Parathyroid adenoma (tissue), 2 donors: ENCODE measurements around the gene SORBS1.

ENCODE experiments used
- H2AFZ ChIP-seq: fragments of 300-600 bp; sonication (generic); one replicate; pipeline ENCODE4 v1.7.0; 2017; ENCODE audit warnings: antibody characterized with exemption, mild to moderate bottlenecking
- H3K27ac ChIP-seq: fragments of 300-600 bp; sonication (generic); one replicate; pipeline ENCODE4 v1.7.0; 2017
- H3K27me3 ChIP-seq: fragments of 300-600 bp; sonication (generic); one replicate; pipeline ENCODE4 v1.7.0; 2017; ENCODE audit warnings: low read length; ENCODE audit not compliant: control insufficient read depth, insufficient read depth
- H3K36me3 ChIP-seq: fragments of 300-600 bp; sonication (generic); one replicate; pipeline ENCODE4 v1.7.0; 2017; ENCODE audit warnings: low read length; ENCODE audit not compliant: control insufficient read depth, insufficient read depth
- H3K4me1 ChIP-seq: fragments of 300-600 bp; sonication (generic); one replicate; pipeline ENCODE4 v1.7.0; 2017; ENCODE audit warnings: control low read depth
- H3K4me2 ChIP-seq: fragments of 300-600 bp; sonication (generic); one replicate; pipeline ENCODE4 v1.7.0; 2017; ENCODE audit warnings: low read length
- H3K4me3 ChIP-seq: fragments of 300-600 bp; sonication (generic); one replicate; pipeline ENCODE4 v1.7.0; 2017; ENCODE audit warnings: low read depth, low read length
- H3K79me2 ChIP-seq: fragments of 300-600 bp; sonication (generic); one replicate; pipeline ENCODE4 v1.7.0; 2017; ENCODE audit warnings: control low read depth
- H3K9ac ChIP-seq: fragments of 300-600 bp; sonication (generic); one replicate; pipeline ENCODE4 v1.7.0; 2017; ENCODE audit warnings: mild to moderate bottlenecking
- H3K9me3 ChIP-seq: fragments of 300-600 bp; sonication (generic); one replicate; pipeline ENCODE4 v1.7.0; 2017; ENCODE audit warnings: low read length; ENCODE audit not compliant: control insufficient read depth
- CTCF ChIP-seq: fragments of 300-600 bp; sonication (generic); IDR thresholded peaks from one replicate; pipeline ENCODE4 v1.7.0; 2017; ENCODE audit warnings: antibody characterized with exemption, mild to moderate bottlenecking
- donor health status: primary hyperparathyroidism.

Gene SORBS1

GRCh38 chr10:95485056-95485844 lies 75.9 kb downstream of the SORBS1 start:
- Histone ChIP-seq H3K9me3 (no peaks in the 10 kb centered on the region), H3K4me3 (no peak overlapping the region), H3K27me3 (no peaks in the 10 kb centered on the region), H3K27ac (peak overlapping the region; percentile 47), H3K36me3 (no peaks in the 10 kb centered on the region), H3K4me2 (no peak overlapping the region), H3K79me2 (no peaks in the 10 kb centered on the region), H2AFZ (peak overlapping the region; percentile 10), H3K9ac (no peak overlapping the region), H3K4me1 (peaks cover 14% of the 10 kb centered on the region)
- no peak for TF ChIP-seq CTCF

GRCh38 chr10:95482501-95483233 lies 78.5 kb downstream of the SORBS1 start:
- no peak overlapping the region for H3K4me3 ChIP-seq
- H3K27me3 ChIP-seq = no peaks in the 10 kb centered on the region
- no peak overlapping the region for H3K27ac ChIP-seq
- no peak overlapping the region for H3K9ac ChIP-seq
- H3K4me2 ChIP-seq = no peak overlapping the region
- H3K79me2 ChIP-seq = no peaks in the 10 kb centered on the region
- H3K9me3 ChIP-seq = no peaks in the 10 kb centered on the region
- H3K36me3 ChIP-seq = no peaks in the 10 kb centered on the region
- TF ChIP-seq CTCF = no peak
- H3K4me1 ChIP-seq = peaks cover 28% of the 10 kb centered on the region
- no peak overlapping the region for H2AFZ ChIP-seq

- Histone ChIP-seq H2AFZ (no peak overlapping the region), H3K9me3 (no peaks in the 10 kb centered on the region), H3K4me3 (no peak overlapping the region), H3K4me2 (no peak overlapping the region), H3K79me2 (no peaks in the 10 kb centered on the region), H3K36me3 (no peaks in the 10 kb centered on the region), H3K4me1 (peaks cover 28% of the 10 kb centered on the region), H3K27ac (peak overlapping the region; percentile 84), H3K27me3 (no peaks in the 10 kb centered on the region), H3K9ac (no peak overlapping the region)
- no peak for TF ChIP-seq CTCF
These were observed 80.2 kb downstream of the SORBS1 start for GRCh38 chr10:95480901-95481491.

GRCh38 chr10:95480102-95480900 lies 80.9 kb downstream of the SORBS1 start:
- Histone ChIP-seq H3K9me3 (no peaks in the 10 kb centered on the region), H3K4me3 (no peak overlapping the region), H3K4me2 (no peak overlapping the region), H3K9ac (no peak overlapping the region), H3K79me2 (no peaks in the 10 kb centered on the region), H3K4me1 (peaks cover 22% of the 10 kb centered on the region), H2AFZ (peak overlapping the region; percentile 19), H3K36me3 (no peaks in the 10 kb centered on the region), H3K27ac (peak overlapping the region; percentile 84), H3K27me3 (no peaks in the 10 kb centered on the region)
- TF ChIP-seq CTCF = peak; percentile 7
